Body of pancreas (tissue), 4 donors: ENCODE data around the gene SCNN1G. TPM values are rescaled to one million over a fixed set of nuclear protein-coding genes. Genes with fewer than 3 reads are reported as not detected.

Experiments used
- ATAC-seq: fragments of 150-250 bp; one replicate; pipeline ENCODE4 v1.9.1; 2016
- DNase-seq, 4 donors: peaks; one replicate each; pipeline ENCODE4 v3.0.0-alpha.2; 2019
- H3K27ac ChIP-seq, 4 donors: fragments of 200-600 bp; sonication (generic); 1 replicate in 3 of 4; 2 replicates in 1 of 4; pipeline versions ENCODE4 v1.5.1 to v1.6.1; 2016 to 2019; ENCODE audit warnings: mild to moderate bottlenecking in 1 of 4, mixed read lengths in 1 of 4, moderate library complexity in 1 of 4
- H3K27me3 ChIP-seq, 2 donors: fragments of 200-600 bp; sonication (generic); one replicate each; pipeline ENCODE4 v1.6.0; 2016; ENCODE audit warnings: mild to moderate bottlenecking in 1 of 2
- H3K36me3 ChIP-seq, 2 donors: fragments of 200-600 bp; sonication (generic); replicated peaks in 1 of 2; 2 replicates each; pipeline ENCODE4 v1.5.1; 2016; ENCODE audit warnings: low read depth in 2 of 2; ENCODE audit not compliant: insufficient read depth in 1 of 2
- H3K4me1 ChIP-seq: fragments of 200-600 bp; sonication (generic); one replicate; pipeline ENCODE4 v1.6.0; 2016
- H3K4me3 ChIP-seq, 2 donors: fragments of 200-600 bp; sonication (generic); 1 replicate in 1 of 2; 2 replicates in 1 of 2; pipeline ENCODE4 v1.5.1; 2016 to 2019
- H3K9me3 ChIP-seq, 3 donors: fragments of 200-600 bp; sonication (generic); 1 replicate in 2 of 3; 2 replicates in 1 of 3; pipeline ENCODE4 v1.5.1; 2016
- POLR2A ChIP-seq, 3 donors: fragments of 450-650 bp; IDR thresholded peaks; one replicate each; pipeline ENCODE4 v1.6.1; 2016; ENCODE audit warnings: antibody characterized with exemption in 3 of 3, mild to moderate bottlenecking in 2 of 3
- WGBS, 2 donors: methylation state at CpG; one replicate each; pipeline ENCODE4 v1.1.5; 2017; 5-methylcytosine and 5-hydroxymethylcytosine counted together
- intact Hi-C: fragments of 100-400 bp; cut with DNase I; formaldehyde crosslinking; loops from one replicate; pipeline ENCODE4 v1.15.1; 2023
- total RNA-seq, 2 donors: library from RNA; depleted of rRNA; stranded (reverse); fragments of >200 nt; gene quantifications; one replicate each; pipeline ENCODE4 v1.1.0, GENCODE V29; 2016
- TF ChIP-seq, protein P1 (sequence below), 7 experiments: fragments of 450-650 bp in 4 of 7; fragments of 200-600 bp in 3 of 7; sonication (generic) in 3 of 7; IDR thresholded peaks; one replicate each; pipeline ENCODE4 v1.5.1; 2016 to 2019; ENCODE audit warnings: antibody characterized with exemption in 7 of 7

Gene SCNN1G
- total RNA-seq, 2 donors from 2014 or later = 0.26 to 1.6 TPM

DNA sequence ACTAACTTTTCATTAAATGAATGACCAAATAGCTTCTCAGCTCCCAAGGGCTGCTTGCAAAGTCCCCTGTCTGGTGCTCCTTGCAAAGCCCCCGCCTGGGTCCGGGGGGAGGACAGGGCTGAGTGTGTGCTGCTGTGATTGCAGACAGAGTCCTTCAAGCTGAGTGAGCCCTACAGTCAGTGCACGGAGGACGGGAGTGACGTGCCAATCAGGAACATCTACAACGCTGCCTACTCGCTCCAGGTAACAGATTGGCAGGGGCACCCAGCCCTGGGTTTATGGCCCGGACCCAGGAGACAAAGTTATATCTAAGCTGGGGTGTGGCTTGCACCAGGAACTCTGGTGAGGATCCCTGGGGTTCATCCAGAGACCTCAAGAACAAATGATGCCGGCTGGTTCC lies 27.1 kb downstream of the SCNN1G start:
- no peaks in the 10 kb centered on the region for H3K36me3 ChIP-seq
- no peaks in the 10 kb centered on the region for H3K27me3 ChIP-seq
- H3K4me3 ChIP-seq = no peak overlapping the region
- 62 to 75% methylated on average over 7 to 9 of the region's 9 CpGs for WGBS, 2 donors
- ATAC-seq = no peak
- no peaks in the 10 kb centered on the region for H3K9me3 ChIP-seq
- intact Hi-C loops = no loop called here
- TF ChIP-seq, protein P1, sequence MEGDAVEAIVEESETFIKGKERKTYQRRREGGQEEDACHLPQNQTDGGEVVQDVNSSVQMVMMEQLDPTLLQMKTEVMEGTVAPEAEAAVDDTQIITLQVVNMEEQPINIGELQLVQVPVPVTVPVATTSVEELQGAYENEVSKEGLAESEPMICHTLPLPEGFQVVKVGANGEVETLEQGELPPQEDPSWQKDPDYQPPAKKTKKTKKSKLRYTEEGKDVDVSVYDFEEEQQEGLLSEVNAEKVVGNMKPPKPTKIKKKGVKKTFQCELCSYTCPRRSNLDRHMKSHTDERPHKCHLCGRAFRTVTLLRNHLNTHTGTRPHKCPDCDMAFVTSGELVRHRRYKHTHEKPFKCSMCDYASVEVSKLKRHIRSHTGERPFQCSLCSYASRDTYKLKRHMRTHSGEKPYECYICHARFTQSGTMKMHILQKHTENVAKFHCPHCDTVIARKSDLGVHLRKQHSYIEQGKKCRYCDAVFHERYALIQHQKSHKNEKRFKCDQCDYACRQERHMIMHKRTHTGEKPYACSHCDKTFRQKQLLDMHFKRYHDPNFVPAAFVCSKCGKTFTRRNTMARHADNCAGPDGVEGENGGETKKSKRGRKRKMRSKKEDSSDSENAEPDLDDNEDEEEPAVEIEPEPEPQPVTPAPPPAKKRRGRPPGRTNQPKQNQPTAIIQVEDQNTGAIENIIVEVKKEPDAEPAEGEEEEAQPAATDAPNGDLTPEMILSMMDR (IDR thresholded peaks at IDR 0.05) = no peak
- TF ChIP-seq POLR2A (IDR thresholded peaks at IDR 0.05) = no peak
- no peak for DNase-seq
- H3K4me1 ChIP-seq = no peaks in the 10 kb centered on the region
- H3K27ac ChIP-seq = no peak overlapping the region

DNA sequence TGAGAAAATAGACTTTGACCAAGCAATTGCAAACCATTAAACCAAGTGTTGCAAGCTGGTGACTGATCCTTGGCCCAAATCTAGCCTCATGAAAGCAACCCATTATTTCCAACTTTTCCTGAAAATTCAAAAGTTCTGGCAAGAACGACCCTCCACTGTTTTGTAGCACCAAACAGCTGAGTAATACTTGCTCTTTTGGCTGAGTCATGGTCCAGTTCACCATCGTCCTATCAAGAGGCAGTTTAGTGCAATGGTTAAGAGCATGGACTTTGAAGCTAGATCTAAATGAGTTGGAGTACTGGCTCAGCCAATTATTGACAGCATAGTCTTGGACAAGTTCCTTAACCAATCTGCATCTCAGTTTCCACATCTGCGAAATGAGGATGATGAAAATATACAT lies 31.3 kb downstream of the SCNN1G start:
- intact Hi-C loops = no loop called here
- 58 to 66% methylated on average over 3 of the region's 3 CpGs for WGBS, 2 donors
- H3K9me3 ChIP-seq = no peaks in the 10 kb centered on the region
- no peak overlapping the region for H3K27ac ChIP-seq
- TF ChIP-seq, protein P1 (IDR thresholded peaks at IDR 0.05) = no peak
- TF ChIP-seq POLR2A (IDR thresholded peaks at IDR 0.05) = no peak
- no peaks in the 10 kb centered on the region for H3K4me1 ChIP-seq
- H3K36me3 ChIP-seq = no peaks in the 10 kb centered on the region
- no peak for ATAC-seq
- no peak overlapping the region for H3K4me3 ChIP-seq
- no peaks in the 10 kb centered on the region for H3K27me3 ChIP-seq
- no peak for DNase-seq

DNA sequence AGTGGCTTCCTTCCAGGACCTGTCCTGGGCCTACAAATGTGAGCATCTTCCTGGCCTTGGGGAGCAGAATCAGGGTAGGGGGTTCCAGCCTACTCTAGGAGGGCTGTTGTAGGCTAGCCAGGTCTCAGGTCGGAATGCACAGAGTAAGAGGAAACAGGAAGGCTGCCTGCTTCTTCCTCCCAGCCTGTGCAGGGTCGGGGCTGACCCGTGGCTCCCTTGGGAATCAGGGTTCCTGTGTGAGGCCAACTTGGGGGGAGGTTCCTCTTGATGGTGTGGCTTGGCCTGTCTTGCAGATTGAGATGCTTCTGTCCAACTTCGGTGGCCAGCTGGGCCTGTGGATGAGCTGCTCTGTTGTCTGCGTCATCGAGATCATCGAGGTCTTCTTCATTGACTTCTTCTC lies 32.3 kb downstream of the SCNN1G start:
- WGBS, 2 donors = 61 to 79% methylated on average over 4 to 7 of the region's 7 CpGs
- Histone ChIP-seq H3K9me3 (no peaks in the 10 kb centered on the region), H3K27ac (no peak overlapping the region), H3K4me3 (no peak overlapping the region), H3K27me3 (no peaks in the 10 kb centered on the region), H3K36me3 (no peaks in the 10 kb centered on the region), H3K4me1 (no peaks in the 10 kb centered on the region)
- DNase-seq (no peak), ATAC-seq (no peak)
- intact Hi-C loops = no loop called here
- TF ChIP-seq, protein P1 (IDR thresholded peaks at IDR 0.05) = no peak
- no peak for TF ChIP-seq POLR2A (IDR thresholded peaks at IDR 0.05)

DNA sequence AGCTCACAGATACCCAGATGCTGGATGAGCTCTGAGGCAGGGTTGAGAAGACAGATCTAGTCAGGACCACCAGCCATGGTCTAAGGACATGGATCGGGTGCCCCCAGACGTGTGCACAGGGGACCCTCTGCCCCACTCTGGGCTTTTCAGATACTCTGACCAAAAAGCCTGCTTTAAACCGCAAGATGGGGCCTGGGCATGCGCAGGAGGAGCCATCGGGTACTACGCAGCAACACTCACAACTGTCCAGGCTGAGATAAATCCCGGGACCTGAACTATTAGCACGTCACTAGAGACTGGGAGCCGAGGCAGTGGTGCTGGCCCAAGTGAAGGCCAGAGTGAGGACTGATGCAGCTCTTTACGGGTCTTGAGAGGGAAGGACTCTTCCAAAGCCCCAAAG lies 32.9 kb downstream of the SCNN1G start:
- Histone ChIP-seq H3K27ac (no peak overlapping the region), H3K4me1 (no peaks in the 10 kb centered on the region), H3K9me3 (no peaks in the 10 kb centered on the region), H3K36me3 (no peaks in the 10 kb centered on the region), H3K27me3 (no peaks in the 10 kb centered on the region), H3K4me3 (no peak overlapping the region)
- intact Hi-C loops = no loop called here
- TF ChIP-seq POLR2A (IDR thresholded peaks at IDR 0.05) = no peak
- TF ChIP-seq, protein P1 (IDR thresholded peaks at IDR 0.05) = no peak
- no peak for ATAC-seq
- WGBS, 2 donors = 79 to 85% methylated on average over 6 to 9 of the region's 10 CpGs
- DNase-seq = no peak

DNA sequence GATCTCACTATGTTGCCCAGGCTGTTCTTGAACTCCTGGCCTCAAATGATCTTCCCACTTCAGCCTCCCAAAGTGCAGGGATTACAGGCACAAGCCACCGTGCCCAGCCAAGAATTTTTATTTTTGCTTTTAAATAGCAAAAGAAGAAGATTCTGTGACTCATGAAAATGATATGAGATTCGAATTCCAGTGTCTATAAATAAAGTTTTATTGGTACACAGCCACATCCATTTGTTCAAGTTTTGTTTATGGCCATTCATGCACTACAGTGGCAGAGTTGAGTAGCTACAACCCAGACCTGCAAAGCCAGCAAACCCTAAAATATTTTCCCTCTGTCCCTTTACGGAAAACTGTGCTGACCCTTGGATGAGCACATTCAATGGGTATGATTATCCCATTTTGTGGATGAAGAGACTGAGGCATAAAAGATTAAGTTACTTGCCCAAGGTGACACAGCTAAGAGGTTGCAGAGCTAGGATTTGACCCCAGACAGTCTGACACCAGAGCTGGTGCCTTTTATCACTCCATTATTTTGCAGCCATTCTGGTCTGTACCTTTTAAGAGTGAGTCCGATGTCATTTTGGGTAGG lies 34.2 kb downstream of the SCNN1G start:
- Histone ChIP-seq H3K9me3 (no peaks in the 10 kb centered on the region), H3K27ac (no peak overlapping the region), H3K27me3 (no peaks in the 10 kb centered on the region), H3K4me3 (no peak overlapping the region), H3K4me1 (no peaks in the 10 kb centered on the region), H3K36me3 (no peaks in the 10 kb centered on the region)
- ATAC-seq (no peak), DNase-seq (no peak)
- intact Hi-C loops = no loop called here
- TF ChIP-seq, protein P1 (IDR thresholded peaks at IDR 0.05) = no peak
- no peak for TF ChIP-seq POLR2A (IDR thresholded peaks at IDR 0.05)
- 79 to 83% methylated on average over 4 of the region's 4 CpGs for WGBS, 2 donors
